Retina (tissue), 1 donor: ENCODE data around the gene ZNF160.
"Not testable (repeated sequence)": the region's sequence is repeated elsewhere in the genome, so short reads cannot be mapped to it uniquely, and the experiment has no call there.

Source experiments
- DNase-seq: peaks from one replicate; pipeline ENCODE4 v3.0.0-alpha.2; 2016

ZNF160 gene

DNA sequence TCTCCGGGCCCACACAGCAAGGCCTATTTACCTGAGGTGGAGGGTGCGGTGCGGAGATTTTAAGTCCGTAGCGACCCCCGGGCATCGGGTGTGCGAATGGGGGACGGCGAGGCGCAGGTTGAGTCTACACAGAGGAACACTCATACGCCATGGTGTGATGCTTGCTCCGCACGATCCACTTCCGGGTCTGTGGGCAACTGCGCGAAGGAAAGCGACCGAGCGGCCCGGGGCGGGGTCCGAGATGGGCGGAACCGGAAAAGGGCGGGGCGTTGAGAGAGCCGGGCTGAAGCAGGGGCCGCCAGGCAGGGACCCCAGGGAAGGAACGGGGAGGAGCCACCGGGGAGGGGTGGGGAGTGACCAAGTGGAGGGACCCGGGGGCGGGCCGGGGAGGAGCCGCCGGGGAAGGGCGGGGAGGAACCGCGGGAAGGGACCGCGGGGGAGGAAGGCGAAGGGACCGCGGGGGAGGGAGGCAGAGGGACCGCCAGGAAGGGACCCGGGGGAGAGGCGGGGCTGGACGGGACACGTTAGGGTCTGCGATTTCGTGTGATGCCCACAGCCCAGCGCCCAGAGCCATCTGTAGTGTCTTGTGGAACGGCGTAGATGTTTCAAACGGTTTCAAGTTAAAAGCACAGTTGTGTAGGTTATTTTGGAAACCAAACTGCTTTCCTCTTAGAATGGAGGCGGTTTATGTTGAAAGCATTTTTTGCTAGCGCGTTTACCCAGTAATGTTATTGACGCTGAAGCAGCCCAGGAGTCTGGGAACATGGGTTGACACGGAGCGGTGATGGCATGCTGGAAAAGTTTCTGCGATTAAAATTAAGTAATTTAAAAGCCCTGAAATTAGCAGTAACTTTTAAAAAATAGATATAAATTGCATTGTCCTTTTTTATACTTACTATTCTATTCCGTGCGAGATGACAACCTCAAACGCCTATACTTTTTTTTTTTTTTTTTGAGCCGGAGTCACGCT is at the start of gene ZNF160:
ZNF160 (minus strand) TSS at position 189 of the 970 bp plus-strand sequence. CDS start 17,146 bp downstream, outside the sequence.
- peak; percentile 94 for DNase-seq

GRCh38 chr19:53147645-53148044 is 44.4 kb upstream of the ZNF160 start:
- no peak for DNase-seq

- no peak for DNase-seq
Observed at GRCh38 chr19:53140351-53140750, 37.1 kb upstream of the ZNF160 start.

DNA sequence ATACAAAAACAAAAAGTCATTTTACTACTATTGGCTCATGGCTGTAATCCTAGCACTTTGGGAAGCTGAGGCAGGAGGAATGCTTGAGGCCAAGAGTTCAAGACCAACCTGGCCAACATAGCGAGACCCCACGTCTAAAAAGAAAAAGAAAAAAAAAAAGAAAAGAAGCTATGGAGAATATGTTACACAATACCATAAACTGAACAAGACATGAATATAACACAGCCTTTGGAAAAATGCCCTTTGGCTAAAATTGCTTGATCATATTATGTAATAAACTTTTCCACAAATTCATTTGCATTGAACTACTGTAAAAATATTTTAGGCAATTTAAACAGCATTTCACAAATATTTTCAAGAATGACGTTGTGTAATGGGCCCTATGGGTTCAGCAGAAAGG is 33.2 kb upstream of the ZNF160 start:
- no peak for DNase-seq

- DNase-seq, result peak; percentile 91
Observed at GRCh38 chr19:53132141-53132991, 29.1 kb upstream of the ZNF160 start, which contains the start of gene ZNF415. Gene ZNF415 (minus strand): TSS chr19:53132910. CDS start chr19:53122676, 10,234 bp downstream.

DNA sequence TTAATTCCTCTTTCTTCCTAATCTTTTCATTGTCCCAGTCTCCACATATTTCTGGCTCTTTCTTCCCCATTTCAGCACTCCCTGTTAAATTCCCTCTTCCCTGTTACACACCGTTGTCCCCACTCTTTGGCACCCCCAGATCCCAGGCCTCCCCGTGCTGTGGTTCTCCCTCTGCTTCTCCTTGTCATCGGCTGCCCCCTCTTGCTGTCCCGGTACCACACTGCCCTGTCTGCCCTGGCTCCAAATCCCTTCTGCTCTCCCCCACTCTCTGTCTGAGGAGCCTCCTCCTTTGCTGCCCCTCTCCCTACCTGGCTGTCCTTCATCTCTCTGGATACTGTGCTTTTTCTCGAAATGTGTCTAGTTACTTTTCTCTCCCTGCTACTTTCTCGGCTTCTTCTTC is 28.5 kb upstream of the ZNF160 start:
- no peak for DNase-seq

GRCh38 chr19:53131085-53131590 is 27.9 kb upstream of the ZNF160 start:
- DNase-seq, result no peak

DNA sequence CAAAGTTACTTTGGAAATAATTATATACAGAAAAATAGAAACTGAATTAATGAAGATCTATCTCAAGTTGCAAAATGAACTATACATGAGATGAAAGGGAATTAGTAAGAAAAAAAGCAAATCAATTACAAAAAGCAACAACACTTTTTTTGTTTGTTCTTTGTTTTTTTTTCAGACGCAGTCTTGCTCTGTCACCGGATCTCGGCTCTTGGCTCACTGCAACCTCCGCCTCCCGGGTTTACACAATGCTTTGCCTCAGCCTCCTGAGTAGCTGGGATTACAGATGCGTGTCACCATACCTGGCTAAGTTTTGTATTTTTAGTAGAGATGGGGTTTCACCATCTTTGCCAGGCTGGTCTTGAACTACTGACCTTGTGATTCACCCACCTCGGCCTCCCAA is 27.3 kb upstream of the ZNF160 start:
- DNase-seq, result no peak

- DNase-seq, result not testable (repeated sequence)
Observed at GRCh38 chr19:53126733-53127526, 23.7 kb upstream of the ZNF160 start.

DNA sequence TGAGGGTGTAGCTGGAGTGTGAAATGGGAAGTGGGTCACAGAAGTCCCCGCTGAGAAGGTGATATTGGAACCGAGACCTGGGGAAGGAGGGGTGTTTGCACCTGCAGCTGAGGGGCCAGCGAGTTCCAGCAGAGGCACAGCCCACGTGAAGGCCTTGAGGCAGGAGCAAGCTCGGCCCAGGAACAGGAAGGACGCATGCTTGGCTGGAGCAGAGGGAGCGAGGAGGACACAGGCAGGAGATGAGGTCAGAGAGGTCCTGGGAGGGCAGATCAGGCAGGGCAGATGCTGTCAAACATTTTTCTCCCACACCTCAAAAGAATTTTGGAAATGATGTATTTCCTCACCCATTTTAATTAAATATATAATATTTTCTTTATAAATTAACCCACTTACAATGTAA is 20.2 kb upstream of the ZNF160 start:
- DNase-seq, result no peak

DNA sequence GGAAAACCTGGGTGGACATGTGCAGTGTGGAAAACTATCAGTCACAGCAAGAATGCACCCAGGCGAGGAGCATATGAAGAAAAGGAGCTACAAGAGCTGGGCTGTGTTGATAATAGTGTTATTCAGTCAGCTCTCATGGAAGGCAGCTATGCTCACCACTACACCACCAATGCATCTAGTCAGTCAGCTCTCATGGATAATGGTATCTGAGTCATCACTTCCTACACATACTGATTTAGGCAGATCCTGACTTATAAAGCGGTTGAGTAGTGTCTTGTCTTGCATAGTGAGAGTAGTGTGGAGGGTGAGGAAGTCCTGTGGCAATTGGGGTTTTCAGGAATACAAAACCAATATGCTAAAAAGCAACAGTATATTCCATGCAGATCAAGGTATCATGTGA is 9.1 kb upstream of the ZNF160 start:
- no peak for DNase-seq

DNA sequence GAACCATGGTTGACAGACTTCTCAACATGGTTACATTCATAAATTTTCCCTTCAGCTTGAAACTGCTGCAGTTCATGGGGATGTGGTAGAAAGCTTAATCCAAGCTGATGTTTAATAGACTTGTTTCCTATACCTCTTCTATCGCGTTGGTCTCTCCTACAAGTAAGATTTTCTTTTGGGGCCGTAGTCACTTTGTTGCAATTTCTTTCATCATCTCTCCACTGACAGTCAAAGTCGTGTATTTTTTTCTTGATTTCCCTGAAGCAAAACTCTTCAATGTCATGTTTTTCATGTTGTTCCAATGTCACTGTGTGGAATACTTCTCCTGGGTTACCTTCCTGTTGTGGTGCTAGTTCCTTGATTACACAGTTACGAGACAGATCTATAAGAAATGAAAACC is 6.3 kb upstream of the ZNF160 start:
- no peak for DNase-seq

DNA sequence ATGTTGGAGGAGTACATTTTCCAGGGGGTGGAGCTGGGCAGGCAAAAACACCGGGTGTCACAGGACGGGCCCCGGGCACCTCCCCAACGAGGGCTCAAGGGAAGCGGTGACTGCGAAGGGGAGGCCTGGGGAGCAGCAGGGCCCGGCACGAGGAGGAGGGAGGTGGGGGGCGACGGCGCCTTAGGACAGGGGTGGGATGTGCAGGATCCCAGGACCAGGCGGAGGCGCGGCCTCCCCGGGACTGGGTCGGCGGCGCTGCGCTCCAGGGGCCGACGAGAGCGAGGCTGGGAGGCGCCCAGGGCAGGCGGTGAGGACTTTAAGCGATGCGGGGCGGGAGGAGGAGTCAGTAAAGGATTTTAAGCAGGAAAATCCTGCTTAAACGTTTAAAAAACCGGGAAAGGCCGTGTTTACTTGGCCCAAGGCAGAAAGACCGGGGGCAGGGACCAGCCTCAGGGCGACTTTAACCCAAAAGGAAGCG is 427 bp downstream of the ZNF160 start:
- no peak for DNase-seq

- DNase-seq, result peak; percentile 51
Observed at GRCh38 chr19:53102206-53102755, 941 bp downstream of the ZNF160 start.

DNA sequence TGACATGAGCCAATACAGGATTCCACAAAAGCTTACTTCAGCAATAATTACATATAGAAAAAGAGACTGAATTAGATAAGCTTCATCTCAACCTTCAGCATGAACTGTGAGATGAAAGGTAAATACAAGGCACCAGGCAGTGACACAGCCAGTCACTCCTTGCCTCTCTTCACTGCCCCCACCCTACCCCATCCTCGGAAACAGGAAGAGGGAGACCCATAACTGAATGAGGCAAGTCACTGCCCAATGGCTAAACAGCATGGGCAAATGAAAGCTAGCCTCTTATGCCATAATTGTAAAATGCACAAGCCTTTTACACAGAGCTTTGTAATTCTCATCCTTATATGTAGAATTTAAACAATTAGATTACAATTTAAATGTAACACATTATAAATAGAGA is 1.7 kb downstream of the ZNF160 start:
- no peak for DNase-seq

- not testable (repeated sequence) for DNase-seq
Observed at GRCh38 chr19:53098570-53098969, 4.7 kb downstream of the ZNF160 start.

GRCh38 chr19:53096982-53097690 is 6.1 kb downstream of the ZNF160 start:
- not testable (repeated sequence) for DNase-seq

GRCh38 chr19:53096579-53096978 is 6.6 kb downstream of the ZNF160 start:
- DNase-seq, result not testable (repeated sequence)

- no peak for DNase-seq
Observed at GRCh38 chr19:53094754-53095575, 8.3 kb downstream of the ZNF160 start.

GRCh38 chr19:53092723-53093122 is 10.5 kb downstream of the ZNF160 start:
- DNase-seq, result no peak
